Stimulated activated CD8-positive, alpha-beta memory T cell treated with anti-CD3 and anti-CD28 coated beads, Interleukin-15, amount 100 ng/mL, for 24 hours (primary cell): ENCODE measurements around the gene AURKA.
"Not testable (repeated sequence)": the region's sequence is repeated elsewhere in the genome, so short reads cannot be mapped to it uniquely, and the experiment has no call there.

Source experiments
- DNase-seq: peaks from one replicate; pipeline ENCODE4 v3.0.0-alpha.2; 2020; ENCODE audit warnings: low read depth

AURKA gene

GRCh38 chr20:56391037-56391436 lies 978 bp downstream of the AURKA start:
- DNase-seq = no peak

- DNase-seq = not testable (repeated sequence)
These were observed 1.6 kb downstream of the AURKA start for GRCh38 chr20:56390396-56390795.

- no peak for DNase-seq
These were observed 2.2 kb downstream of the AURKA start for GRCh38 chr20:56389807-56390206.

- DNase-seq = no peak
These were observed 3.1 kb downstream of the AURKA start for GRCh38 chr20:56388882-56389281.

GRCh38 chr20:56386219-56386618 lies 5.8 kb downstream of the AURKA start:
- no peak for DNase-seq

GRCh38 chr20:56385130-56385529 lies 6.9 kb downstream of the AURKA start:
- DNase-seq = no peak

- DNase-seq = no peak
These were observed 8.7 kb downstream of the AURKA start for GRCh38 chr20:56383334-56383733.

GRCh38 chr20:56382696-56383095 lies 9.3 kb downstream of the AURKA start:
- DNase-seq = no peak

GRCh38 chr20:56381501-56381900 lies 10.5 kb downstream of the AURKA start:
- no peak for DNase-seq

GRCh38 chr20:56380375-56380774 lies 11.6 kb downstream of the AURKA start:
- no peak for DNase-seq

GRCh38 chr20:56378386-56378785 lies 13.6 kb downstream of the AURKA start:
- DNase-seq = no peak

GRCh38 chr20:56376331-56376730 lies 15.7 kb downstream of the AURKA start:
- DNase-seq = no peak

GRCh38 chr20:56373942-56374341 lies 18.1 kb downstream of the AURKA start:
- no peak for DNase-seq

GRCh38 chr20:56372850-56373249 lies 19.2 kb downstream of the AURKA start:
- no peak for DNase-seq

GRCh38 chr20:56371977-56372376 lies 20.0 kb downstream of the AURKA start:
- DNase-seq = no peak

- DNase-seq = no peak
These were observed 22.8 kb downstream of the AURKA start for GRCh38 chr20:56369179-56369578.

GRCh38 chr20:56368351-56369134 lies 23.5 kb downstream of the AURKA start:
- no peak for DNase-seq

- DNase-seq = no peak
These were observed 28.5 kb downstream of the AURKA start for GRCh38 chr20:56363491-56363890.

GRCh38 chr20:56362833-56363413 lies 29.1 kb downstream of the AURKA start:
- DNase-seq = no peak

GRCh38 chr20:56361900-56362299 lies 30.1 kb downstream of the AURKA start:
- DNase-seq = no peak

GRCh38 chr20:56360908-56361205 lies 31.2 kb downstream of the AURKA start:
- no peak for DNase-seq

- no peak for DNase-seq
These were observed 31.7 kb downstream of the AURKA start for GRCh38 chr20:56360133-56360907.
